K562 (cell line): ENCODE data around the gene PPP2R1B.

Experiments
- MTA1 ChIP-seq: fragments of 450-650 bp; IDR thresholded peaks from 2 replicates; pipeline ENCODE4 v1.6.1; 2017; ENCODE audit warnings: borderline replicate concordance
- SMARCE1 ChIP-seq: fragments of 450-650 bp; IDR thresholded peaks from 2 replicates; pipeline ENCODE4 v1.7.1; 2016; ENCODE audit warnings: mild to moderate bottlenecking
- TBP ChIP-seq: optimal IDR thresholded peaks from 2 replicates; pipeline ENCODE3; 2011; ENCODE audit warnings: low read depth, low read length, improper control_type of control experiment
- TF ChIP-seq, protein P1 (sequence below): fragments of 250-450 bp; sonication (Bioruptor Pico); IDR thresholded peaks from 2 replicates; pipeline ENCODE4 v1.5.0; 2021; ENCODE audit warnings: mild to moderate bottlenecking, moderate library complexity
- TF ChIP-seq, protein P2 (sequence below): sonication (generic); formaldehyde crosslinking; IDR thresholded peaks from 2 replicates; pipeline ENCODE4 v1.8.1; 2022; ENCODE audit warnings: missing genetic modification reagents

DNA sequence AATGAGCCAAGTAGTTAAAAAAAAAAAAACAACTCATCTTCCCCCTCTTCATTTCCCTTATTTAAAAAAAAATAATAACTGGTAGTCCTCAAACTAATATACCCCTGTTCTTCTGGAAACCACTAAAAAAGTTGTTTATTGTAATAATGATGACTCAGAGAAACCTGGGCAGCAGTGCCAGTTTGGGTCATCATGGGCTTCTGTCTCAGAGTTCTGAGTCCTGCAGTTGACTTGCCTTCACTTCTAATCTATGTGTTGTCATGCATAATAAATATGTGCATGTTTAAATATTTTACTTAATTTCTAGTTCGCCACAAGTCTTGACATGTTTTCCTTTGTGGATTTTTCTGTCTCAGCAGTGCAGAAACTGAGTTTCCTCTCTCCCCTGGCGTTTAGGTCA, 46.8 kb downstream of the PPP2R1B start:
- TF ChIP-seq MTA1 (no peak), TBP (no peak), SMARCE1 (no peak)
- TF ChIP-seq, protein P1, sequence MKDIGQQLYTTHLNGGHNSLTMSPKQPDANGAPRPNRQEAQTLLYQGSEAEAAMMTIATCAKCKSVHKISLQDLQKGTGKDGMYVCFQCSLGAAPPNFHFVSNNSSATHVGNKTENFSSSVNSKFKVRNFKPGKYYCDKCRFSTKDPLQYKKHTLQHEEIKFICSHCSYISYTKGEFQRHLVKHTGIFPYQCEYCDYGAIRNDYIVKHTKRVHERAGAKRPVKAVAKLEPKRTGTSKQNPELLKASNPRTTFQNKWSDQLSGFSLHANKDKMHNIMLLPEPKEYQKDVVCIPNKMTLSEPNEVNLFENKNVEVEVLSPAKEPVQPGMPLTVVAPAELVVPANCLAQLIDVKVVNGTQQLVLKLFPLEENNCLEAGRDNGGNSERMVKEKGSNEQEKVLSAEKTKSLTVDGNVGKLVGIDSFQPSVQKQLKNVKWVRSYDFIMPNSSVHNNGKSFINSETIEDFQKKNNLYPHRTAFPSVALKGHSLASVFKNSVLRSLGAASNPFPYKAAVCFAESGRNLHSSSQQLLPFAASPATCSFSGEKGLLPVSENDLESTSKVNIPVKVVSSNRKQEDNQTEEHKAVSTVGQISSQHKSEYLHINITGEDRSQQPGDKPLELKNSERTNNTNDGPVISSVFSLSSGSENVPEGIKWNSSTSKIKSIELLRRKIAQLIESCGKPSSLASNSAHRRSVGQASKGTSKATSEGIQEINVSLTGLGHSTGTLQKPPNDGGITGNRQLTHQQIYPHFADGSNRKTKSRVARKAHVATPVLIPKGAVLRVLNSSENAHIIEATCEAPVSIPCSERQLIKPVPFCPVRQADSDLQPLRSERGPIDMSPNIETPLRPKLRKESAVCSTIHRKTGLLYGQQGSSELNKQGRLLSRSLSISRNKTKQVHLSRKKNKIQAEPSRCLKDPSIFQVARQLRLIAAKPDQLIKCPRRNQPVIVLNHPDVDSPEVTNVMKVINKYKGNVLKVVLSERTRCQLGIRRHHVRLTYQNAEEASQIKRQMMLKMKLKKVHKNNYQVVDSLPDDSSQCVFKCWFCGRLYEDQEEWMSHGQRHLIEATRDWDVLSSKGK (CRISPR knock-in tag), result no peak
- TF ChIP-seq, protein P2, sequence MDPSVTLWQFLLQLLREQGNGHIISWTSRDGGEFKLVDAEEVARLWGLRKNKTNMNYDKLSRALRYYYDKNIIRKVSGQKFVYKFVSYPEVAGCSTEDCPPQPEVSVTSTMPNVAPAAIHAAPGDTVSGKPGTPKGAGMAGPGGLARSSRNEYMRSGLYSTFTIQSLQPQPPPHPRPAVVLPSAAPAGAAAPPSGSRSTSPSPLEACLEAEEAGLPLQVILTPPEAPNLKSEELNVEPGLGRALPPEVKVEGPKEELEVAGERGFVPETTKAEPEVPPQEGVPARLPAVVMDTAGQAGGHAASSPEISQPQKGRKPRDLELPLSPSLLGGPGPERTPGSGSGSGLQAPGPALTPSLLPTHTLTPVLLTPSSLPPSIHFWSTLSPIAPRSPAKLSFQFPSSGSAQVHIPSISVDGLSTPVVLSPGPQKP (CRISPR knock-in tag), result no peak
